ENCODE measurements around the gene AMBRA1. TPM values are rescaled to one million over a fixed set of nuclear protein-coding genes. Genes with fewer than 3 reads are reported as not detected.
A peak's percentile ranks its signal among the peaks of the same experiment; 100 is the strongest.

The AMBRA1 gene
- total RNA-seq, 2 experiments from 2014 or later: 24.6 to 30.7 TPM

DNA sequence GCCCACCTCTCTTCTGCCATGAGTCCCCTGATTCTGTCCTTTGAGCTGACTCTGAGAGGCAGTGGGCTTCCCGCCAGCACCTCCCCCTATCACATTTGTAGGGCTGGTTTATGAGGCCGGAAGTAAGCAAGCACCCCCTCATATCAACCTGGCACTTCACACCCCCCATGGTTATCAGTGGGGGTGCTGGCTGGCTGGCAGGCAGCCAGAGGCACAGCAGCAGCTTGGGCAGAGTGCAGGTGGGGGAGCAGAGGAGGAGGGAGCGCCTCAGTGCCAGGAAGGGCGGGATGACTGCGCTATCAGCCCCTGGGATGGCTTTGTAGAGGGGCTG, 179.4 kb downstream of the AMBRA1 start:
- BruUV-seq (replicated peaks): no TSS peak
- Histone ChIP-seq H3K79me2 (ENCODE audit: insufficient read depth, low read depth, low read length) (no peaks in the 10 kb centered on the region), H3K4me2 (ENCODE audit: low read length) (no peak overlapping the region), H3K4me3 (ENCODE audit: low read depth, low read length, poor library complexity, severe bottlenecking) (no peak overlapping the region), H2AFZ (ENCODE audit: low read length) (no peak overlapping the region), H3K36me3 (ENCODE audit: insufficient read depth, low read length) (peaks cover 50% of the 10 kb centered on the region; the same call in 1 of the 2 replicates), H3K27ac (ENCODE audit: low read depth, low read length, poor library complexity, severe bottlenecking) (no peak overlapping the region), H3K9me3 (ENCODE audit: low read length) (no peaks in the 10 kb centered on the region), H4K20me1 (ENCODE audit: insufficient read depth, low read length) (no peaks in the 10 kb centered on the region), H3K4me1 (ENCODE audit: insufficient read depth, low read length, poor library complexity, severe bottlenecking) (no peaks in the 10 kb centered on the region), H3K9me2 (ENCODE audit: insufficient read depth, low read length) (no peaks in the 10 kb centered on the region)
- POLR2A ChIA-PET: no interaction called here
- DNase-seq (ENCODE audit: low spot score): no peak
- TF ChIP-seq, protein P1, sequence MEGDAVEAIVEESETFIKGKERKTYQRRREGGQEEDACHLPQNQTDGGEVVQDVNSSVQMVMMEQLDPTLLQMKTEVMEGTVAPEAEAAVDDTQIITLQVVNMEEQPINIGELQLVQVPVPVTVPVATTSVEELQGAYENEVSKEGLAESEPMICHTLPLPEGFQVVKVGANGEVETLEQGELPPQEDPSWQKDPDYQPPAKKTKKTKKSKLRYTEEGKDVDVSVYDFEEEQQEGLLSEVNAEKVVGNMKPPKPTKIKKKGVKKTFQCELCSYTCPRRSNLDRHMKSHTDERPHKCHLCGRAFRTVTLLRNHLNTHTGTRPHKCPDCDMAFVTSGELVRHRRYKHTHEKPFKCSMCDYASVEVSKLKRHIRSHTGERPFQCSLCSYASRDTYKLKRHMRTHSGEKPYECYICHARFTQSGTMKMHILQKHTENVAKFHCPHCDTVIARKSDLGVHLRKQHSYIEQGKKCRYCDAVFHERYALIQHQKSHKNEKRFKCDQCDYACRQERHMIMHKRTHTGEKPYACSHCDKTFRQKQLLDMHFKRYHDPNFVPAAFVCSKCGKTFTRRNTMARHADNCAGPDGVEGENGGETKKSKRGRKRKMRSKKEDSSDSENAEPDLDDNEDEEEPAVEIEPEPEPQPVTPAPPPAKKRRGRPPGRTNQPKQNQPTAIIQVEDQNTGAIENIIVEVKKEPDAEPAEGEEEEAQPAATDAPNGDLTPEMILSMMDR (conservative IDR thresholded peaks at IDR 0.05; ENCODE audit: low read length): no peak
- TF ChIP-seq EZH2phosphoT487 (IDR thresholded peaks at IDR 0.05; ENCODE audit: borderline replicate concordance, low read depth, low read length): no peak
- intact Hi-C loops (cut with micrococcal nuclease; ENCODE audit: unreplicated experiment): no loop called here
- CTCF ChIA-PET (ENCODE audit: unreplicated experiment): no interaction called here

DNA sequence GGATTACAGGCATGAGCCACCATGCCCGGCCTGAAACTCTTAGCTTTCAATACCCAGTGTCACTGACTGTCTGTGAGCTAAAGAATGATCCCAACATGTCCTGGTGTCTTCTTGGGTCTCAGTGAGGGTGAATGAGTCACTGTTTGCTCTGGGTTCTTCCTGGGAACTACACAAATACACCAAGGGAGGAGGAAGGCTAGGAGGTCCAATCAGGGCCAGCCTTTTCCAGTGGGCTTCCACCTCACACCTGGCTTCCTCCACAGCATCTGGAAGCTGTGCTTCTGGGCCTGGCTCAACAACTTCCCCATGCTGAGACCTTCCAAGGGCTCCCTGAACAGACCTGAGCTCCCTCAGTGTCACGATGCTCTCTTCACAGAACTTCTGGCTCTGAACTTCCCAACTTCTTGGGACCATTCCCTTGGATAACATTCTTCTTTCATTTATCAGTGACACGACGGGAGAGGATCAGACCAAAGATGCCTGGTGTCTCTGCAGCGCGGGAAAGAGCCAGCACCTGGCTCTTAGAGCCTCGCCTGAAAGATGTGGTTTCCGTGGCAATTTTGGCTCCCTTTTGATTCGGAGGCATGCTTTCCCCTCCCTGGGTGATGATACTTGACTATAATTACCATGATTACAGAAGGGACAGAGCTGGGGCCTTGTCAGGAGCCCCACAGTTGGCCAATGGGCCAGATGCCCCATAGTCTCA, 179.9 kb downstream of the AMBRA1 start:
- DNase-seq (ENCODE audit: low spot score): no peak
- Histone ChIP-seq H3K4me1 (ENCODE audit: insufficient read depth, low read length, poor library complexity, severe bottlenecking) (no peaks in the 10 kb centered on the region), H3K79me2 (ENCODE audit: insufficient read depth, low read depth, low read length) (no peaks in the 10 kb centered on the region), H3K4me3 (ENCODE audit: low read depth, low read length, poor library complexity, severe bottlenecking) (no peak overlapping the region), H3K36me3 (ENCODE audit: insufficient read depth, low read length) (peaks cover 53% of the 10 kb centered on the region; the same call in 1 of the 2 replicates), H3K27ac (ENCODE audit: low read depth, low read length, poor library complexity, severe bottlenecking) (no peak overlapping the region), H3K4me2 (ENCODE audit: low read length) (no peak overlapping the region), H3K9me2 (ENCODE audit: insufficient read depth, low read length) (no peaks in the 10 kb centered on the region), H4K20me1 (ENCODE audit: insufficient read depth, low read length) (no peaks in the 10 kb centered on the region), H3K9me3 (ENCODE audit: low read length) (no peaks in the 10 kb centered on the region), H2AFZ (ENCODE audit: low read length) (no peak overlapping the region)
- intact Hi-C loops (cut with micrococcal nuclease; ENCODE audit: unreplicated experiment): no loop called here
- POLR2A ChIA-PET: interaction anchor here (0.6 kb wide), 1 partner anchor 181 kb away, joined by 3 read pairs; no protein-coding TSS in a partner anchor
- CTCF ChIA-PET (ENCODE audit: unreplicated experiment): no interaction called here
- TF ChIP-seq, protein P1 (conservative IDR thresholded peaks at IDR 0.05; ENCODE audit: low read length): no peak
- no peak for TF ChIP-seq EZH2phosphoT487 (IDR thresholded peaks at IDR 0.05; ENCODE audit: borderline replicate concordance, low read depth, low read length)
- BruUV-seq (replicated peaks): no TSS peak

DNA sequence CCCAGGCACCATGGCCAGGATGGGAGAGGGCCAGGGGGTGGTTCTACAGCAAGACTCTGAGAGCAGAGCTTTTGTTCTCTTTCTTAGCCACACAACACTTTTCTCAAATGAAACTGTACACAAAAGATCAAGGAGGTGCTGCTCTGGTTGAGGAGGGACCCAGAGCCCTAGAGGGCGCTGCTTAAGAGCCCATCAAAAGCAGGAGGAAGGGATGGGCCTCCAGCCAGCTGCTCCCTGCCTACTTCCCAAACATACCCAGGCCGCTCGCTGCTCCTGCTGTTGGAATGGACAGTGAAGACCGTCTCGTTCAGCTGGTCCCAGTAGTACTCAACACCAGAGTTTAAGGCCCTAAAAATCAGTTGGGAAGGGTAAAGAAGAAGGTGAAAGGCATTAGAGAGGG, 183.8 kb downstream of the AMBRA1 start:
- intact Hi-C loops (cut with micrococcal nuclease; ENCODE audit: unreplicated experiment): no loop called here
- no peaks in the 10 kb centered on the region for H3K4me1 ChIP-seq (ENCODE audit: insufficient read depth, low read length, poor library complexity, severe bottlenecking)
- no peak overlapping the region for H3K4me2 ChIP-seq (ENCODE audit: low read length)
- no peaks in the 10 kb centered on the region for H3K9me2 ChIP-seq (ENCODE audit: insufficient read depth, low read length)
- H4K20me1 ChIP-seq (ENCODE audit: insufficient read depth, low read length): no peaks in the 10 kb centered on the region
- no peaks in the 10 kb centered on the region for H3K9me3 ChIP-seq (ENCODE audit: low read length)
- peaks cover 52% of the 10 kb centered on the region for H3K36me3 ChIP-seq (ENCODE audit: insufficient read depth, low read length)
- ChIA-PET CTCF (ENCODE audit: unreplicated experiment) (no interaction called here), POLR2A (no interaction called here)
- TF ChIP-seq EZH2phosphoT487 (IDR thresholded peaks at IDR 0.05; ENCODE audit: borderline replicate concordance, low read depth, low read length): no peak
- TF ChIP-seq, protein P1 (conservative IDR thresholded peaks at IDR 0.05; ENCODE audit: low read length): peak; percentile 59
- DNase-seq (ENCODE audit: low spot score): no peak
- no peak overlapping the region for H3K4me3 ChIP-seq (ENCODE audit: low read depth, low read length, poor library complexity, severe bottlenecking)
- no peaks in the 10 kb centered on the region for H3K79me2 ChIP-seq (ENCODE audit: insufficient read depth, low read depth, low read length)
- H3K27ac ChIP-seq (ENCODE audit: low read depth, low read length, poor library complexity, severe bottlenecking): no peak overlapping the region
- H2AFZ ChIP-seq (ENCODE audit: low read length): no peak overlapping the region
- BruUV-seq (replicated peaks): no TSS peak
